H9 (cell line): ENCODE results near the gene SPAG6. TPM values are rescaled to one million over a fixed set of nuclear protein-coding genes. Genes with fewer than 3 reads are reported as not detected.

Experiments
- DNase-seq: peaks from one replicate; pipeline ENCODE4 v3.0.0-alpha.2; 2017
- H2AFZ ChIP-seq: one replicate; pipeline ENCODE4 v1.6.1; 2013; ENCODE audit warnings: mild to moderate bottlenecking, low read length, control low read depth, moderate library complexity
- H2AK5ac ChIP-seq: 2 replicates; pipeline ENCODE4 v1.6.1; 2013; ENCODE audit warnings: low read length, control low read depth, mixed read lengths; ENCODE audit not compliant: insufficient read length
- H2BK120ac ChIP-seq: one replicate; pipeline ENCODE4 v1.6.1; 2013; ENCODE audit warnings: low read depth, mild to moderate bottlenecking, low read length, control low read depth, inconsistent platforms; ENCODE audit not compliant: poor library complexity, severe bottlenecking
- H2BK12ac ChIP-seq: 2 replicates; pipeline ENCODE4 v1.6.1; 2013; ENCODE audit warnings: low read length, control low read depth, mixed read lengths, low read depth; ENCODE audit not compliant: insufficient read length
- H2BK15ac ChIP-seq: 2 replicates; pipeline ENCODE4 v1.6.1; 2013; ENCODE audit warnings: low read depth, low read length, control low read depth
- H2BK20ac ChIP-seq: one replicate; pipeline ENCODE4 v1.6.1; 2013; ENCODE audit warnings: low read depth, mild to moderate bottlenecking, low read length, control low read depth, inconsistent platforms; ENCODE audit not compliant: poor library complexity, severe bottlenecking
- H2BK5ac ChIP-seq: 2 replicates; pipeline ENCODE4 v1.6.1; 2013; ENCODE audit warnings: low read length, control low read depth, mixed read lengths; ENCODE audit not compliant: insufficient read length
- H3K14ac ChIP-seq: 2 replicates; pipeline ENCODE4 v1.6.1; 2013; ENCODE audit warnings: low read length, control low read depth; ENCODE audit not compliant: insufficient read depth
- H3K18ac ChIP-seq: 2 replicates; pipeline ENCODE4 v1.6.1; 2013; ENCODE audit warnings: low read depth, mild to moderate bottlenecking, mixed read lengths, low read length, control low read depth; ENCODE audit not compliant: insufficient read length
- H3K23ac ChIP-seq: 2 replicates; pipeline ENCODE4 v1.6.1; 2013; ENCODE audit warnings: low read length, control low read depth, mixed read lengths, low read depth; ENCODE audit not compliant: insufficient read length
- H3K23me2 ChIP-seq: 2 replicates; pipeline ENCODE4 v1.6.1; 2013; ENCODE audit warnings: low read depth, mild to moderate bottlenecking, mixed read lengths, low read length, control low read depth; ENCODE audit not compliant: insufficient read length, poor library complexity, severe bottlenecking
- H3K27ac ChIP-seq: 2 replicates; pipeline ENCODE4 v1.5.1; 2013; ENCODE audit warnings: low read length, control low read depth, mixed read lengths, low read depth; ENCODE audit not compliant: insufficient read length
- H3K27me3 ChIP-seq: 2 replicates; pipeline ENCODE4 v1.6.1; 2013; ENCODE audit warnings: low read length, control low read depth, inconsistent platforms; ENCODE audit not compliant: insufficient read depth
- H3K4ac ChIP-seq: 2 replicates; pipeline ENCODE4 v1.6.1; 2013; ENCODE audit warnings: low read depth, mild to moderate bottlenecking, control low read depth, inconsistent platforms, low read length, moderate library complexity
- H3K4me1 ChIP-seq: 2 replicates; pipeline ENCODE4 v1.6.1; 2013; ENCODE audit warnings: low read length, control low read depth, inconsistent platforms; ENCODE audit not compliant: insufficient read depth
- H3K4me2 ChIP-seq: 2 replicates; pipeline ENCODE4 v1.6.1; 2013; ENCODE audit warnings: low read length, control low read depth, mixed read lengths; ENCODE audit not compliant: insufficient read length, insufficient read depth
- H3K56ac ChIP-seq: 2 replicates; pipeline ENCODE4 v1.6.1; 2013; ENCODE audit warnings: low read depth, mild to moderate bottlenecking, mixed read lengths, low read length, control low read depth; ENCODE audit not compliant: insufficient read length
- H3K79me1 ChIP-seq: 2 replicates; pipeline ENCODE4 v1.6.1; 2013; ENCODE audit warnings: low read depth, mild to moderate bottlenecking, moderate library complexity, low read length, control low read depth, inconsistent platforms; ENCODE audit not compliant: insufficient read depth, poor library complexity, severe bottlenecking
- H3K79me2 ChIP-seq: 2 replicates; pipeline ENCODE4 v1.6.1; 2013; ENCODE audit warnings: low read length, control low read depth, inconsistent platforms; ENCODE audit not compliant: insufficient read depth
- H3K9ac ChIP-seq: 2 replicates; pipeline ENCODE4 v1.6.1; 2013; ENCODE audit warnings: low read length, control low read depth, mixed read lengths; ENCODE audit not compliant: insufficient read length; ENCODE audit errors: extremely low read depth
- H3K9me3 ChIP-seq: one replicate; pipeline ENCODE4 v1.6.1; 2013; ENCODE audit warnings: low read depth, low read length, inconsistent platforms; ENCODE audit not compliant: control insufficient read depth
- H3T11ph ChIP-seq: one replicate; pipeline ENCODE4 v1.6.1; 2013; ENCODE audit warnings: mild to moderate bottlenecking, low read length, control low read depth, inconsistent platforms
- H4K20me1 ChIP-seq: one replicate; pipeline ENCODE4 v1.6.1; 2013; ENCODE audit not compliant: control insufficient read depth, insufficient read length, insufficient read depth
- H4K5ac ChIP-seq: 2 replicates; pipeline ENCODE4 v1.6.1; 2013; ENCODE audit warnings: low read depth, mild to moderate bottlenecking, mixed read lengths, low read length, control low read depth; ENCODE audit not compliant: insufficient read length
- H4K8ac ChIP-seq: replicated peaks from 2 replicates; pipeline ENCODE4 v1.6.1; 2013; ENCODE audit warnings: low read length, control low read depth, mixed read lengths, low read depth; ENCODE audit not compliant: insufficient read length
- H4K91ac ChIP-seq: 2 replicates; pipeline ENCODE4 v1.6.1; 2013; ENCODE audit warnings: low read depth, mild to moderate bottlenecking, moderate library complexity, mixed read lengths, low read length, control low read depth; ENCODE audit not compliant: insufficient read length
- H3K27ac Mint-ChIP-seq, 3 experiments: 2 replicates in 2 of 3; 3 replicates in 1 of 3; pipeline ENCODE4 v1.8.0; 2020 to 2021; ENCODE audit warnings: mixed read lengths in 3 of 3, mild to moderate bottlenecking in 1 of 3, moderate library complexity in 1 of 3
- H3K27me3 Mint-ChIP-seq: 2 replicates; pipeline ENCODE4 v1.8.0; 2021; ENCODE audit warnings: low read depth, mild to moderate bottlenecking, moderate library complexity, mixed read lengths
- H3K36me3 Mint-ChIP-seq, 3 experiments: 2 replicates in 2 of 3; 3 replicates in 1 of 3; pipeline ENCODE4 v1.8.0; 2020 to 2021; ENCODE audit warnings: low read depth in 3 of 3, mixed read lengths in 3 of 3; ENCODE audit not compliant: insufficient read depth in 1 of 3
- H3K4me1 Mint-ChIP-seq, 2 experiments: 2 replicates each; pipeline ENCODE4 v1.8.0; 2020; ENCODE audit warnings: mixed read lengths in 2 of 2
- H3K4me3 Mint-ChIP-seq, 2 experiments: 2 replicates in 1 of 2; 3 replicates in 1 of 2; pipeline ENCODE4 v1.8.0; 2020 to 2021; ENCODE audit warnings: mild to moderate bottlenecking in 2 of 2, mixed read lengths in 2 of 2, moderate library complexity in 1 of 2
- H3K9me3 Mint-ChIP-seq, 2 experiments: 2 replicates in 1 of 2; 3 replicates in 1 of 2; pipeline ENCODE4 v1.8.0; 2020; ENCODE audit warnings: mild to moderate bottlenecking in 2 of 2, mixed read lengths in 2 of 2, moderate library complexity in 1 of 2
- WGBS: extraction: QIAGEN DNeasy Blood & Tissue Kit; methylation state at CpG from one replicate; pipeline ENCODE4 v1.1.7; 2013; ENCODE audit warnings: missing lambda C conversion rate, low lambda C conversion rate, mixed read lengths; ENCODE audit not compliant: insufficient read length; ENCODE audit errors: extremely low coverage; 5-methylcytosine and 5-hydroxymethylcytosine counted together
- total RNA-seq: library from RNA; stranded (reverse); gene quantifications from 2 replicates; pipeline ENCODE4 v1.2.1, GENCODE V29; 2021
- TF ChIP-seq, protein P1 (sequence below): fragments of 200-600 bp; sonication (generic); conservative IDR thresholded peaks from 3 replicates; pipeline ENCODE4 v1.8.0; 2021; ENCODE audit warnings: antibody characterized with exemption, mild to moderate bottlenecking

The SPAG6 gene
- total RNA-seq, 1 experiment from 2014 or later: 0.24 TPM

DNA sequence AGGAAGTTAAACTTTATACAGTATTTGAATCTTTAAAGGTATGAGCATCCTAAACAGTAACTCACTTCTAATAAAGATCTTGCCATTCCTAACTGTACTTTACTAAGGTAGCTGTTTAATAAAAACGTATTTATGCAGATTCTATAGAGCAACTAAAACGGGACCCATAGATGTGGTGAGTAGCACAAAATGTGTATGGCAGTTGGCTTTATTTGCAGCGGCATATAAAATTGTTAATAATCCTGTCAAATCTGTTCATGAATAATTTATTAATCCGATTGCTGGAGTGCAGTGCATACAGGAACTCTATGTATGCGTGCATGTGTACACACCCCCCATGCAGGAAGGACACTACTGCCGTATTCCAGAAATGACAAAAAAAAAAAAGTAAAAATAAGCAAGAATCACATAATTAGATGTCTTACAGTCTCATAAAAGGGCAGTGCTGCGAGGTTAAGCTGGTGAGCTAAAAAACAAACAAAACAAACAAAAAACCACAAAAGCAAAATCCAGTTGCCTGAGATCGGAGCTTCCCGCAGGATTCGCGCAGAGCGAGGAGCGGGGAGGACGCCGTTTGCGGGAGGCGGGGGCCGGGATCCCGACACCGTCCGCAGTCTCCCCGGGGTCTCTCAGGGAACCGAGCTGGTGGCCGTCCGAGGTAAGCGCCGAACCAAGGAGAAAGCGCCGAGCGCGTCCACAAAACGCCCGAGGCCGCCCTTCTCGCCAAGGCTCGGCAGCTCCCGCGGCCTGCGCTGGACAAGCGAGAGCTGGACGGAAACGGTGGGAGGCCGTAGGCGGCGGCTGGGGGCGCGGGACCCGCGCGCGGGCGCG is 29.6 kb upstream of the SPAG6 start:
- no peaks in the 10 kb centered on the region for H3K9me3 ChIP-seq
- no peak overlapping the region for H3K4ac ChIP-seq
- no peak overlapping the region for H2BK20ac ChIP-seq
- no peak overlapping the region for H3K18ac ChIP-seq
- no peak overlapping the region for H2BK15ac ChIP-seq
- no peak overlapping the region for H4K91ac ChIP-seq
- H2AK5ac ChIP-seq: no peak overlapping the region
- Mint-ChIP-seq H3K27ac (no peak overlapping the region; a peak in 1 of 7 replicates), H3K9me3 (peaks cover 0 to 3% of the 10 kb centered on the region in 2 experiments; a peak in 3 of 5 replicates), H3K4me3 (peak overlapping the region; percentile 73 to 84), H3K27me3 (peaks cover 87% of the 10 kb centered on the region), H3K36me3 (peaks cover 0 to 2% (median 0%) of the 10 kb centered on the region in 3 experiments; a peak in 1 of 7 replicates), H3K4me1 (peaks cover 18 to 36% of the 10 kb centered on the region in 2 experiments)
- no peak overlapping the region for H3T11ph ChIP-seq
- H3K79me2 ChIP-seq: no peaks in the 10 kb centered on the region
- H2BK120ac ChIP-seq: no peak overlapping the region
- H3K56ac ChIP-seq: no peak overlapping the region
- no peaks in the 10 kb centered on the region for H3K4me1 ChIP-seq
- peak overlapping the region; percentile 53 for H3K4me2 ChIP-seq
- no peak overlapping the region for H2BK12ac ChIP-seq
- no peak overlapping the region for H2BK5ac ChIP-seq
- H2AFZ ChIP-seq: no peak overlapping the region
- TF ChIP-seq, protein P1, sequence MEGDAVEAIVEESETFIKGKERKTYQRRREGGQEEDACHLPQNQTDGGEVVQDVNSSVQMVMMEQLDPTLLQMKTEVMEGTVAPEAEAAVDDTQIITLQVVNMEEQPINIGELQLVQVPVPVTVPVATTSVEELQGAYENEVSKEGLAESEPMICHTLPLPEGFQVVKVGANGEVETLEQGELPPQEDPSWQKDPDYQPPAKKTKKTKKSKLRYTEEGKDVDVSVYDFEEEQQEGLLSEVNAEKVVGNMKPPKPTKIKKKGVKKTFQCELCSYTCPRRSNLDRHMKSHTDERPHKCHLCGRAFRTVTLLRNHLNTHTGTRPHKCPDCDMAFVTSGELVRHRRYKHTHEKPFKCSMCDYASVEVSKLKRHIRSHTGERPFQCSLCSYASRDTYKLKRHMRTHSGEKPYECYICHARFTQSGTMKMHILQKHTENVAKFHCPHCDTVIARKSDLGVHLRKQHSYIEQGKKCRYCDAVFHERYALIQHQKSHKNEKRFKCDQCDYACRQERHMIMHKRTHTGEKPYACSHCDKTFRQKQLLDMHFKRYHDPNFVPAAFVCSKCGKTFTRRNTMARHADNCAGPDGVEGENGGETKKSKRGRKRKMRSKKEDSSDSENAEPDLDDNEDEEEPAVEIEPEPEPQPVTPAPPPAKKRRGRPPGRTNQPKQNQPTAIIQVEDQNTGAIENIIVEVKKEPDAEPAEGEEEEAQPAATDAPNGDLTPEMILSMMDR: no peak
- no peak overlapping the region for H3K23ac ChIP-seq
- no peaks in the 10 kb centered on the region for H4K20me1 ChIP-seq
- DNase-seq: no peak
- H3K79me1 ChIP-seq: no peaks in the 10 kb centered on the region
- no peak overlapping the region for H3K27ac ChIP-seq
- no peak overlapping the region for H4K8ac ChIP-seq
- peaks cover 6% of the 10 kb centered on the region for H3K23me2 ChIP-seq
- no peak overlapping the region for H3K9ac ChIP-seq
- no peak overlapping the region for H3K14ac ChIP-seq
- no peak overlapping the region for H4K5ac ChIP-seq
- WGBS: no CpG with 5 or more reads among the region's 53 CpGs
- peaks cover 33% of the 10 kb centered on the region; the same call in 1 of the 2 replicates for H3K27me3 ChIP-seq
